ENCODE results near the gene NECTIN4. TPM values are rescaled to one million over a fixed set of nuclear protein-coding genes. Genes with fewer than 3 reads are reported as not detected.
A peak's percentile ranks its signal among the peaks of the same experiment; 100 is the strongest.

Gene NECTIN4
- total and polyA plus RNA-seq, 2 experiments from 2014 or later = 0.16 TPM; not detected in 1

DNA sequence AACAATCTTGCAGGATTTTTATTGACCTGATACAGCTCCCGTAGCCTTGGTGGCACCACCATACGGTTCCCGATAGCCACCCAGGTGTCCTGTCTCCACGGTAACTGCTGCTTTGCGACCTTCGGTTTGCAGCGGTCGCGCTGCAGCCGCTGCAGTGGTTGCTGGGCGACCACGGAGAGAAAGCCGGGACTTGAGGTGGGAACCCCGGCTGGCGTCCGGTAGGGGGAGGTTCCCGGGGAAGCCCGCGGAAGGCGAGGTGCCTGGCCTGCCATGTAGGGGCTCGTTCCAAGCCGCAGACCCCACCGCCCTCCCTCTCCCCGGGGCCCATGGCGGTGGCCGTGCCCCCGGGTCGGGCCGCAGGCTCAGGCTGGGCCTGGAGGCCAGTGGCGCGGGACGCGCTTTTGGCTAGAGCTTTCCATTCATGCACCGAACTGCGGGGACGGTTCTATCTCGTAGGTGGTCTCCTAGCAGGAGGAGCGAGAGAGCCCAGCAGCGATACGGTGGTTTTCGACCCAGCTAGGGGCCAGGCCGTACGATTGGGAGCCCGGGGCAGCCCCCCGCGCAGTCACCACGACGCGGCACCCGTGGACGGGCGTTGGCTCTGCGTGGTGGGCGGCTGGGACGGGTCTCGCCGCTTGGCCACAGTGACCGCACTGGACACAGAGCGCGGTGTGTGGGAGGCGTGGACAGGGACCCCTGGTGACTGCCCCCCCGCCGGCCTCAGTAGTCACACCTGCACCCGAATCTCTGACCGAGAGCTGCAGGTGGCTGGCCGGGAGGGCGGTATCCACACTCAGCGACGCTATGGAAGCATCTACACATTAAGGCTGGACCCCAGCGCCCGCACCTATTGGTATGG is 9.1 kb upstream of the NECTIN4 start, which contains the start of gene KLHDC9:
Gene KLHDC9, plus strand, starts transcription at position 152 of the 859 bp plus-strand sequence. Its CDS starts 175 bp downstream, at position 327.
- Histone ChIP-seq H3K36me3 (ENCODE audit: insufficient read depth) (no peaks in the 10 kb centered on the region; the same call in 1 of the 2 replicates), H3K4me1 (ENCODE audit: insufficient read depth) (no peaks in the 10 kb centered on the region; the same call in 1 of the 2 replicates), H2AFZ (peak within 1 kb of the TSS; percentile 99), H3F3A (replicated peaks; ENCODE audit: low read depth) (peaks cover 16% of the 10 kb centered on the region), H3K4me2 (peak within 1 kb of the TSS; percentile 100), H3K4me3 (peak within 1 kb of the TSS; percentile 89), H3K9me2 (ENCODE audit: insufficient read depth) (no peaks in the 10 kb centered on the region), H3K27ac (ENCODE audit: low read depth) (no peak within 1 kb of the TSS), H3K27me3 (ENCODE audit: insufficient read depth) (no peaks in the 10 kb centered on the region), H4K20me1 (replicated peaks; ENCODE audit: insufficient read depth) (no peaks in the 10 kb centered on the region), H3K79me2 (replicated peaks; ENCODE audit: insufficient read depth) (no peaks in the 10 kb centered on the region)
- Mint-ChIP-seq H3K4me3 (peak within 1 kb of the TSS; percentile 83), H3K9me3 (peaks cover 3% of the 10 kb centered on the region; the same call in 2 of the 3 replicates), H3K36me3 (ENCODE audit: low read depth) (peaks cover 18% of the 10 kb centered on the region; the same call in 2 of the 3 replicates), H3K4me1 (peaks cover 7% of the 10 kb centered on the region; the same call in 1 of the 3 replicates), H3K27me3 (ENCODE audit: insufficient read depth, low read depth, poor library complexity) (peaks cover 15% of the 10 kb centered on the region), H3K27ac (peak within 1 kb of the TSS; percentile 57)
- TF ChIP-seq STAT1 (IDR thresholded peaks at IDR 0.05; ENCODE audit: unreplicated experiment) (no peak), EZH2phosphoT487 (IDR thresholded peaks at IDR 0.05; ENCODE audit: unreplicated experiment) (no peak), POLR2AphosphoS5 (IDR thresholded peaks at IDR 0.05; ENCODE audit: low read depth) (peak; percentile 67), NANOG (IDR thresholded peaks at IDR 0.05; ENCODE audit: borderline replicate concordance) (no peak)
- TF ChIP-seq, protein P1, sequence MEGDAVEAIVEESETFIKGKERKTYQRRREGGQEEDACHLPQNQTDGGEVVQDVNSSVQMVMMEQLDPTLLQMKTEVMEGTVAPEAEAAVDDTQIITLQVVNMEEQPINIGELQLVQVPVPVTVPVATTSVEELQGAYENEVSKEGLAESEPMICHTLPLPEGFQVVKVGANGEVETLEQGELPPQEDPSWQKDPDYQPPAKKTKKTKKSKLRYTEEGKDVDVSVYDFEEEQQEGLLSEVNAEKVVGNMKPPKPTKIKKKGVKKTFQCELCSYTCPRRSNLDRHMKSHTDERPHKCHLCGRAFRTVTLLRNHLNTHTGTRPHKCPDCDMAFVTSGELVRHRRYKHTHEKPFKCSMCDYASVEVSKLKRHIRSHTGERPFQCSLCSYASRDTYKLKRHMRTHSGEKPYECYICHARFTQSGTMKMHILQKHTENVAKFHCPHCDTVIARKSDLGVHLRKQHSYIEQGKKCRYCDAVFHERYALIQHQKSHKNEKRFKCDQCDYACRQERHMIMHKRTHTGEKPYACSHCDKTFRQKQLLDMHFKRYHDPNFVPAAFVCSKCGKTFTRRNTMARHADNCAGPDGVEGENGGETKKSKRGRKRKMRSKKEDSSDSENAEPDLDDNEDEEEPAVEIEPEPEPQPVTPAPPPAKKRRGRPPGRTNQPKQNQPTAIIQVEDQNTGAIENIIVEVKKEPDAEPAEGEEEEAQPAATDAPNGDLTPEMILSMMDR (conservative IDR thresholded peaks at IDR 0.05; ENCODE audit: low read depth in 2 of 2) = peak in 1 of 2 experiments; percentile 25; a peak in 2 of 4 replicates
- TF ChIP-seq, protein P2, sequence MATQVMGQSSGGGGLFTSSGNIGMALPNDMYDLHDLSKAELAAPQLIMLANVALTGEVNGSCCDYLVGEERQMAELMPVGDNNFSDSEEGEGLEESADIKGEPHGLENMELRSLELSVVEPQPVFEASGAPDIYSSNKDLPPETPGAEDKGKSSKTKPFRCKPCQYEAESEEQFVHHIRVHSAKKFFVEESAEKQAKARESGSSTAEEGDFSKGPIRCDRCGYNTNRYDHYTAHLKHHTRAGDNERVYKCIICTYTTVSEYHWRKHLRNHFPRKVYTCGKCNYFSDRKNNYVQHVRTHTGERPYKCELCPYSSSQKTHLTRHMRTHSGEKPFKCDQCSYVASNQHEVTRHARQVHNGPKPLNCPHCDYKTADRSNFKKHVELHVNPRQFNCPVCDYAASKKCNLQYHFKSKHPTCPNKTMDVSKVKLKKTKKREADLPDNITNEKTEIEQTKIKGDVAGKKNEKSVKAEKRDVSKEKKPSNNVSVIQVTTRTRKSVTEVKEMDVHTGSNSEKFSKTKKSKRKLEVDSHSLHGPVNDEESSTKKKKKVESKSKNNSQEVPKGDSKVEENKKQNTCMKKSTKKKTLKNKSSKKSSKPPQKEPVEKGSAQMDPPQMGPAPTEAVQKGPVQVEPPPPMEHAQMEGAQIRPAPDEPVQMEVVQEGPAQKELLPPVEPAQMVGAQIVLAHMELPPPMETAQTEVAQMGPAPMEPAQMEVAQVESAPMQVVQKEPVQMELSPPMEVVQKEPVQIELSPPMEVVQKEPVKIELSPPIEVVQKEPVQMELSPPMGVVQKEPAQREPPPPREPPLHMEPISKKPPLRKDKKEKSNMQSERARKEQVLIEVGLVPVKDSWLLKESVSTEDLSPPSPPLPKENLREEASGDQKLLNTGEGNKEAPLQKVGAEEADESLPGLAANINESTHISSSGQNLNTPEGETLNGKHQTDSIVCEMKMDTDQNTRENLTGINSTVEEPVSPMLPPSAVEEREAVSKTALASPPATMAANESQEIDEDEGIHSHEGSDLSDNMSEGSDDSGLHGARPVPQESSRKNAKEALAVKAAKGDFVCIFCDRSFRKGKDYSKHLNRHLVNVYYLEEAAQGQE (IDR thresholded peaks at IDR 0.05; ENCODE audit: unreplicated experiment) = no peak
- ATAC-seq (peak; percentile 92), DNase-seq (ENCODE audit: low spot score) (peak; percentile 97)

DNA sequence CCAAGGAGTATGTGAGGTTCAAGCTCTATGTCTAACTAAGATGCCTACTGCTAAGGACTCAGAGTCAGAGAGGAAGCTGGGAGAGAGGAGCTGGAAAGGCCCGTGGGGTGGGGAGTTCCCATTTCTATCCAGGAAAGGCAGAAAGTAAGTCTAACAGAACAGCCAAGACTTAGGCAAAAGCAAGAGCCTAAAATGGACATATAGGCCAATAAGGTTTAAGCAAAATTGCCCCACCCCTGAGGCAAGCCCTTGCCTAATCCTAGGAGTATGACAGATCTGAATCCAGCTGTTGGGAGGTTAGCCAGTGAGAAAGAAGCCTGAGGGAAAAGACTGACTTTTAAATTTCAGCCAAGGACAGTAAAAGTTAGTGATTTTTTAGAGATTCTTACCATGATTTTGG is 7.2 kb upstream of the NECTIN4 start:
- Histone ChIP-seq H4K20me1 (replicated peaks; ENCODE audit: insufficient read depth) (no peaks in the 10 kb centered on the region), H3K36me3 (ENCODE audit: insufficient read depth) (no peaks in the 10 kb centered on the region; the same call in 1 of the 2 replicates), H3F3A (replicated peaks; ENCODE audit: low read depth) (peaks cover 16% of the 10 kb centered on the region), H3K9me2 (ENCODE audit: insufficient read depth) (no peaks in the 10 kb centered on the region), H3K4me2 (no peak overlapping the region), H3K4me3 (no peak overlapping the region), H3K27ac (ENCODE audit: low read depth) (no peak overlapping the region), H3K4me1 (ENCODE audit: insufficient read depth) (no peaks in the 10 kb centered on the region; the same call in 1 of the 2 replicates), H3K27me3 (ENCODE audit: insufficient read depth) (no peaks in the 10 kb centered on the region), H3K79me2 (replicated peaks; ENCODE audit: insufficient read depth) (no peaks in the 10 kb centered on the region), H2AFZ (no peak overlapping the region)
- ATAC-seq (no peak), DNase-seq (ENCODE audit: low spot score) (no peak)
- Mint-ChIP-seq H3K9me3 (peaks cover 3% of the 10 kb centered on the region; the same call in 1 of the 3 replicates), H3K4me3 (no peak overlapping the region), H3K4me1 (peaks cover 7% of the 10 kb centered on the region; the same call in 1 of the 3 replicates), H3K27me3 (ENCODE audit: insufficient read depth, low read depth, poor library complexity) (peaks cover 17% of the 10 kb centered on the region), H3K36me3 (ENCODE audit: low read depth) (peaks cover 12% of the 10 kb centered on the region; the same call in 2 of the 3 replicates), H3K27ac (no peak overlapping the region)
- TF ChIP-seq, protein P3, sequence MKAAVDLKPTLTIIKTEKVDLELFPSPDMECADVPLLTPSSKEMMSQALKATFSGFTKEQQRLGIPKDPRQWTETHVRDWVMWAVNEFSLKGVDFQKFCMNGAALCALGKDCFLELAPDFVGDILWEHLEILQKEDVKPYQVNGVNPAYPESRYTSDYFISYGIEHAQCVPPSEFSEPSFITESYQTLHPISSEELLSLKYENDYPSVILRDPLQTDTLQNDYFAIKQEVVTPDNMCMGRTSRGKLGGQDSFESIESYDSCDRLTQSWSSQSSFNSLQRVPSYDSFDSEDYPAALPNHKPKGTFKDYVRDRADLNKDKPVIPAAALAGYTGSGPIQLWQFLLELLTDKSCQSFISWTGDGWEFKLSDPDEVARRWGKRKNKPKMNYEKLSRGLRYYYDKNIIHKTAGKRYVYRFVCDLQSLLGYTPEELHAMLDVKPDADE (IDR thresholded peaks at IDR 0.05) = no peak
- no peak for TF ChIP-seq EZH2phosphoT487 (IDR thresholded peaks at IDR 0.05; ENCODE audit: unreplicated experiment)
- TF ChIP-seq, protein P2 (IDR thresholded peaks at IDR 0.05; ENCODE audit: unreplicated experiment) = no peak
- TF ChIP-seq, protein P1 (conservative IDR thresholded peaks at IDR 0.05; ENCODE audit: low read depth in 2 of 2) = no peak

Data from GM23338 (cell line).